HG03108 (cell line): ENCODE data around the gene GPR87.

Source experiments
- ATAC-seq: cut with Tn5 transposase; IDR thresholded peaks from one replicate; pipeline ENCODE4 v1.9.1; 2021; ENCODE audit warnings: moderate library complexity; ENCODE audit not compliant: unreplicated experiment

The GPR87 gene

DNA sequence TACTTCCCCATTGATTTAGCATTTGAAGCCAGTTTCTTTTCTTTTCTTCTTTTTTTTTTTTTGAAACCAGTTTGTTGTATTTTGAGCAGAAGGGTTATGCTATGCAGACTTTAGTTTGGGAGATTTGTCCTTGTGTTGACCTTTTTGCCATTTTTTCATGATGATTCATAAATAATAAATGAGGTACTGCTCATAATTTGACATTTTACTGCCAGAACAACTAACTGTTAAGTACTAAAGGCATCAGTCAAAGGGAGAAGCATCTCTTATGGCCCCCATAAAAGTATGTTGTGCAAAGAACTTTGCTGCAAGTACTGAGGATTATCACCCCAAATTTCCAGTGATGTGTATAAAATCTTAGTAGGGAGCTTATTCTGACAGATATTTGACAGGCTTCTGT is 1.7 kb upstream of the GPR87 start:
- no peak for ATAC-seq

DNA sequence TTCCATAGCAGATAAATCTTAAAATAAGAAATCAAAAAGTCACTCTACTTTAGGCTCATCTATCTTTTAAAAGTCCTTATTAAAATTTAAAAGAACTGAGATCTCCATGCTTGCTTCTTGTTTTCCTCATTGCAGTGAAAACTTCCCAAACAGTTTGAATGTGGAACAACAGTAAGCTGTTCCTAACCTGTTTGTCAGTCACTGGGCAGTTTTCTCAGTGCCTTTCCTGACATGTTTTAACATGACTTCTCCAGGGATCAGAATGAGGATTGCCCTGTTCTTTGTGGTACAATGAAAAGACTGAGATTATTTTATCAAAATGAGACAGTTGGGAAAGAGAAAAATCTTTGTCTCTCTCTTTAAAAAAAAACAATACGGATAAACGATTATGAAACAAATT is 774 bp downstream of the GPR87 start:
- ATAC-seq = no peak

DNA sequence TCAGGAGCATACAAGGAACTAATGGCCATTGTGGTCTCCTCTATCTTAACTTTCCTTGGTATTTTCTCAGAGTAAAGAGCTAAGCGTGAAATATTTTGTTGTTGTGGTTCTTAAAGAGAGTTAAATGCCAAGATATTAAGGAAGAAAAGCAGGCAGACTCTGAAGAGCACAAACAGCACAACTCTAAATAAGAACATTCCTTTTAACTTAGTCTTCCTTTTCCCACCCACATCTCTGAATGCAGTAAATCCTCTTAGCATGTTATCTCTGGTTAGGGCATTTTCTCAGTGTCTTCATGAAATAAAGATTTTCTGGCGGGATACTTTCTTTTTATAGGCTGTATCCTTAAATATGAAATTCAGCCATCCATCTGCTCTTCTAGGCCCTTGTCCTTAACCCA is 1.5 kb downstream of the GPR87 start:
- no peak for ATAC-seq

DNA sequence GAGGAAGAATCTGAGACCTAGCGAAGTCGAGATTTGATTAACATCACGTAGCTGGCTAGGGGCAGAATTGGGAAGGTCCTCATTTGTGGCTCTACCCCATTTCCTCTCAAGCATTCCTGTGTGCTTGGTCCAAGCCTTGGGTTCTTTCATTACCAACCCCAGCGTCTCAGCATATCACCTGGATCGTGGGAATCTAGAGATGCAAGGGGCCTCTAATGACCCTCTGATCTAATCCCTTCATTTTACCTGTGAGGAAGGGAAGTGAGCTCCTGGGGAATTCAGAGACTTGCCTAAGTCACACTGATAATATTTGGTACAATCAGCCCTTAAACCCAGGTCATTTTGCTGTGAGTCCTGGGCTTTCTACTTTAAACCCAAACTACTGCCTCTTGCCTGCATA is 2.0 kb downstream of the GPR87 start:
- ATAC-seq = no peak

DNA sequence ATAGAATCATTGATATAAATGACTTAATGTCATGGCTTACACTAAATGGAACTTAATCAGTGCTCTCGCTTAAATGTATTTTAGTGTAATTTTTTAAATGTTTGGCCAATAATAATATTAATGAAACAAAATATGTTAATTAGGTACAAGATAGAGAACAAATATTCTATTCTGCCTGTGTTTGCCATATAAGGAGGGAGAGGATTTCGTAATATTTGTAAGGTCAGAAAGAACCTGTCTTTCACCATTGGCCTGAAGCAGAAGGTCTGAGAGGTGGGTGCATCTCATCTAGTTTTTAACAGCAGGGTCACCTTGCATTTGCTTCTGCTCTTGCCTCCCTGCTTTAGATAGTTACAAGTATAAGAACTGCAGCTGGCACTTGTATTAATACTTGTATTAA is 2.5 kb downstream of the GPR87 start:
- no peak for ATAC-seq

DNA sequence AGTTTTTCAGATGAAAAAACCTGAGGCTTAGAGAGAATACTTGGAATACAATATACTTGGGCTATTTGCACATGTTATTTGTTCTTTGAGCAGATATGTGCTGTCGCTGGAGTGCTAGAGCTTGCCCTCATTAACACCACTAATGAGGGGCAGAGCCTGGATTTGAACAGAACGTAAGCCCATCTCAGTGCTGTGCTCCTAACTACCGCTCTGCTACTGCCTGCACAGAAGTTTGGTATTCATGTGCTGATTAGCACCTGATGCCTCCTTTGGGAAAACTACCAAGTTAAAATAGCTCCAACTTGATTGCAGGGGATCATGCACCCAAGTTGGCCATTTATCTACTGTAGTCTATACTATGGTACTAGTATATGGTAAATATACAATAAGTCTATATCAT is 3.6 kb downstream of the GPR87 start:
- ATAC-seq = no peak

DNA sequence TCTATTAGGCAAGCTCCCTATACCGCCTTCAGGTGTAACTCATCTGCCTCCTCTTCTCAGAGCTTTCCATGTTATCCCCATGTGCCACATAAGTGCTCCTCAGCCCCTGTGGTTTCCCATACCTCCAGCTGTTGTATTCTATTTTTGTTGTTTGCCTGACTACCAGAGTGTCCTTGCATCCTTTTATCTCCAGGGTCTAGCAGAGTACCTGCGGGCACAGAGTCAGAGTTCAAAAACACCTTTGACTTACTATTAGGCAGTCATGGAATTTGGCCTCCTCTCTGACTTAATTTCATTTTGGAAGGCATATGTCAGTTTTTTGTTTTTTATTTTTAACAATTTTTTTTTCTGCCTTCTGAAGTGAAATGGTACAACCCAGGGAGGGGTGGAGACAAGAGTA is 7.1 kb downstream of the GPR87 start:
- no peak for ATAC-seq

DNA sequence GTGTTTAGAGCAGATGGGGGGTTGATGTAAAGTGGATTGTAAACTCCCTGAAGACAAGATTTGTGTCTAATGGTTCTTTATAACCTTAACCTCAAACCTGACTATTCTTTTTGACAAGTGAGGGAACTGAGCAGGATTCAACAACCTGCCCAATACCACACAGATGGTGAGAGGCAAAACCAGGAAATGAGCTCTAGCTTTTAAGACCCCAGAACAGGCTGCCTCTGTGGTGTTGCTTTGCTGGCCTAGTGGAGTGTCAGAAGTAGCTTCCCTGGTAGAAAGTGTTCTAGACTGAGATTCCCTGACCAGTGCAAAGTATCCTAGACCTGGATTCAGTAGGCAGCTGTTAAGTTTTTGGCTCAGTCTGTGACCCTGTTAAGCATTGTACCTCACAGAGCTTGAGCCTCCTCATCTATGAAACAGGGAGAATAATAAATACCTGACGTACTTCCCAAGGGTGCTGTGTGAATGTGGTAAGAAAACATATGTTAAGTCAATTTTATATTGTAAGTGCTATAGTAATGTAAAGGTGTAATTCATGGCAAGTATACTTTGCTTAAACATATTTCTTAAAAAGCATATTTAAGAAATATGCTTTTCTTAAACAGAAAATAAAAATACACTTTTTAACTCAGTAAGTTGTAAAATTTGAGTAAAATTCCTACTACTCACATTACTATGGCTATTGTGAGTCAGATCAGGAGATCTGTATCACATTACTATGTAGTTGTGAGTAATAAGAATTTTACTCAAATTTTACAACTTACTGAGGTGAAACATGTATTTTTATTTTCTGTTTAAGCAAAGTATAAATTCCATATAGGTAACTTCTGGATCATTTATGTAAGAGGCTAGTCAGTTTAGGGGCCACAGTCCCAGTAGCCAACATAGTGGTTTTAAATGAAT is 8.8 kb downstream of the GPR87 start:
- ATAC-seq = no peak

DNA sequence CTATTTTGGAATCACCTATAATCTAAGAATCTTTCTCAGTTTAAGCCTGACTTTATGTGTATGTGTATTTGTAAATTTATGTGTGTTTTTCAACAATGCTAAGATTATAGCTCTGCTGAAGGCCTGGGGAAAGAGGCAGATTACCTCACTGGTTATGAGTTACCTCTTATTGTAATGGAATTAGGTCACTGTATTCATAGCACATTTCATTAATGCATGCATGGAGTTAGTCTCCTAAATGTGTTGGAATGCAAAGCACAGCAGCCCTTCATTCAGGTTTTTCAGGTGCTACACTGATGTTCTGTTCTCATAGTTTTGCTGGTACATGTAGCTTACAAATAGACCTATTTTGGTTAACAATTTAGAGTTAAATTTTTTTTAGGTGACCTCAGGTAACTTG is 9.5 kb downstream of the GPR87 start:
- no peak for ATAC-seq

DNA sequence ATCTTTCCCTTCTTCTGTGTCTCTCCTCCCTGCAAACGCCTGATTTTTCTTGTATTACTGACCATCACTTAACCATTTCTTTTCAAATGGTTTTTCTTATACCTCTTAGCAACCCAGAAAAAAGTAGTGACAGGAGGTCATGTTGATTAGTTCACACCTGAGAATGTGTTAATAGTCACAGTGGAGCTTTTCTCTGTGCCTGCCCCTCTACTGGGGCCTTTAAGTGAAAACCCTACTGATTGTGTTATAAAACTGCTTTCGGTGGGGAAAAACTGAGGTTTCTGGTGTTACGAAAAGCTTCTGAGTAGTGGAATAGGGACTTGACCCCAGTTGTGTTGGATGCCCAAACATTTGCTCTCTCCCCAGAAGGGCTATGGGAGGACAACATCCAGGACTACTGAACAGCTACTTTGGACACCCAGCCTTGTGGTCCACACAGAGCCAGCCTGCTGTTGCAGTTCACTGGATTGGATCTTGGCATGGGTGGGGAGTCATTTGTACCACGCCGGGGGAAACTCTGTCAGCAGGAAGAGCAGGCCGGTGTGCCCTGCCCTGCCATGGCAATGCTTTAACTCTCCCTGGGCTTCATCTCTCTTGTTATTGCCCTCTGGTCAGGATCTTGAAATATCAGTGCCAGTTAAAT is 10.3 kb downstream of the GPR87 start:
- ATAC-seq = no peak

DNA sequence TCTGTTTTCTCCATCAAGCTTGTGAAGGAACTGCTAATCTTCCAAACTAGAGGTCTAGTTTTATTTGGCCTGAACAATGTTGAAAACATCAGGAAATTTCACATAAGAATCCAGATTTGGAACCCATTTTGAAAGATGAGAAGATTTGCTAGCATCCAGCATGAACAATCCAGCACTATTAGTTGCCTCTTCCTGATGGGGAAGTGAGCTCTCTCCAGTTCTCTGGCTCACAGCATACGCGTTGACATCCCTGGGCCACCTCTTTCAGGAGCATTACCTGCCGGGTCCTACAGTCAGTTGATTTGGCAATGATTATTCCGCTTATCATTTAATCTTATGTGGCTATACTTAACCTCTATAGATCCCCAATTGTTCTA is 10.9 kb downstream of the GPR87 start:
- no peak for ATAC-seq

DNA sequence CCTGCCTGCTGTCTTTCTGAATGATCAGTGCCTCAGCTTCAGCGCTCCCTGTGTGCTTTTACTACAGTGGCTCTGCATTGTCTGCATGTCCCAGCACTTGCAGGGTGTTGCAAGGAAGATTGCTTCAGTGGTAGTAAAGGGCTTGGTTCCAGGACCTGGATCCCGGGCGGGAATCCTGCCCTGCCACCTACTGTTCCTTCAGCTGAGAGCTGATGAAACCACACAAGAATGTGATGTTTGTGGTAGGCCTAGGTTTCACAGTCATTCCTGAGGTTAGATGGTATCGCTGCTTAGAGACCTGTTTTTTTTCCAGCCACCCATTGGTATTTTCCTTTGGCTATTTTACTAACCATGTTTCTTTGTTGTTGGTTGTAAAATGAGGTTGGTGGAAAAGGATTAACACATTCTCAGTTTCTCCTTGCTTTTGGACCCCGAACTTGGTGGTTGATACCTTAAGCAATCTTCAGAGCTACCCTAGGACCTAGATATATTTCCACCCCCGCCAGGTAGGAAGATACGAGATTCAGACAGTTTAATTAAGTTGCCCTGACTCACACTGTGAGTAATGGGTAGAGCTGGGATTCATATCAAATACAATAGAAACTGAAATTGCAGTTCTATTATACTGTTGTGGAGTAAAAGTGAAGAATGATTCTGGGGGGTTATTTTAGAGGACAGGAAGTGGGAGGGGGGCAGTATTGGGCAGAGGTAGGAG is 11.4 kb downstream of the GPR87 start:
- no peak for ATAC-seq

DNA sequence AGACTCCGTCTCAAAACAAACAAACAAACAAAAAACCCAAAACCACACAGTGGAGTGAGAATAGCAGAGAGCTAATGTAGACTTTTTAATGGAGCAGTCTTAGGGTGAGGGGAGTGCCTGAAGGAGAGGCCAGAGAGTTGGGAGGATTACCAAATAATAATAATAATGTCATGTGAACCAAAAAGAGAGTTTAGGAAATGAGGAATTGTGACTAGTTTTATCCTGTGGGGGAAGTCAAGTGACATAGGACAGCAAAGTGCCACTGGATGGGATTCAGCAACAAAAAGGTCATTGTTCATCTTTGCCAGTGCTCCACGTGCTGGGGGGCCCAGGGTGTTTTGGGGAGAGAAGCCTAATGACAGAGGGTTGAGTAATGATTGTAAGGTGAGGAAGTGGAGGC is 12.9 kb downstream of the GPR87 start:
- ATAC-seq = no peak

DNA sequence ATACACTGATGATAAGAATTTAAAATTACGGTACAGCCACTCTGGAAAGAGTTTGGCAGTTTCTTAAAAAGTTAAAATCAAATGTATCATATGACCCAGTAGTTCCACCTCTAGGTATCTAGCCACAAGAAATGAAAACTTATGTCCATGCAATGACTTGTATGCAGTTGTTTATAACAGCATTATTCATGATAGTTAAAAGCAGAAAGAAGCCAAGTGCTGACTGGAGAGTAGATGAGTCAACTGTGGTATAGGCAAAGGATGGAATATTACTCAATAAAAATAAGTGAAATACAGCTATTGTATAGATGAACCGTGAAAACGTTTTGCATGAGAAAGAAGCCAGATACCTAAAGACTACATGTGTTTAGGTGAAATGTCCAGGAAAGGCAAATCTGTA is 14.8 kb downstream of the GPR87 start:
- ATAC-seq = no peak

DNA sequence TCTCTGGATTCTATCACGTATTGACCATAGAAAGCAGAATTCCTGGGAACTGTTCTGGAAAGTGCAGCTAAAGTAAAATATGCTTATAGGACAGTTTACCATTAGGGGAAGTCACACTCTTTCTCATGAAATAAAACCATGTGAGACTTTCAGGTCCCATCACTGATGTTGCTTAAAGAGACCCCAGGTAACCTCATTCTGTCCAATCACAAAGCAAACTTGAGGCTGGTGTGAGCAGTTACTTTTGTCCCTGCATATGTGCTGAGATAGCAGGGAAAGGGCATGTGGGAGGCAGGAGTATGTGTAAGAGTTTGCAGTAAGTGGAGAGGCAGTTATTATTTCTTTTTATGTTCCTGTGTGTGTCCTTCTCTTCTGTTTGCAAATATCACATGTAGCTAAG is 16.1 kb downstream of the GPR87 start:
- no peak for ATAC-seq

DNA sequence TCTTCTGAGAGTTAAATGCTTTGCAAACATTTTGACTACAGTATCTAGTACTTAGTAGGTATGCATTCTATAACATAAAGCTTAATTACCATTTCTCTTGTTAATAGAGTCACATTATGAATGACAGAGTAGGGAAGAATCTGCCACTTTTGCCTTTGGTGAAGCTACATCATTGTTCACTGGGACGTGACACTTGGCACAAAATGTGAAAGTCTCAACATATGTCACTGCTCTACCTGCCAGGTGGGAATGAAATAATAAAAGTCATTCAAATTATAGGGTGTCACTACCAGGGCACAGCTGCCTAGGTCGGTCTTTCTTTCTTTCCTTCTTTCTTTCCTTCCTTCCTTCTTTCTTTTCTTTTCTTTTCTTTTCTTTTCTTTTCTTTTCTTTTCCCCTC is 17.6 kb downstream of the GPR87 start:
- no peak for ATAC-seq

DNA sequence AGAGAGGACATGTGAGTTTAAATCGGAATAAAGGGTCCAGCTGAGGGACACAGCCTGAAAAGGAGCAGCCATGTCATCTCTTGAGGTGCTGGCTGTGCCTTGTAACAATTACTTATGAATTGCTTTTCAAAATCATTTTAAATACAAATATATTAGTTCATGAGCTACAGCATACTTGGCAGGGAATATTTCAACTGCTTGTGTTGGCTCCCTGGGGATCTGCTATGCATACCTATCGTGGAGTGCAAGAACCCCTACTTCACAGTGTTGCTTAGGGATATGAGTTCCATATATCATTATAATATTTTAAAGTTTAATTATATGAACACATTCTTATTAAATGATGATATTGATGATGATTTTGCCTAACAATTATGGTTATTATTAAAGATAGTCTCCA is 19.2 kb downstream of the GPR87 start:
- no peak for ATAC-seq

DNA sequence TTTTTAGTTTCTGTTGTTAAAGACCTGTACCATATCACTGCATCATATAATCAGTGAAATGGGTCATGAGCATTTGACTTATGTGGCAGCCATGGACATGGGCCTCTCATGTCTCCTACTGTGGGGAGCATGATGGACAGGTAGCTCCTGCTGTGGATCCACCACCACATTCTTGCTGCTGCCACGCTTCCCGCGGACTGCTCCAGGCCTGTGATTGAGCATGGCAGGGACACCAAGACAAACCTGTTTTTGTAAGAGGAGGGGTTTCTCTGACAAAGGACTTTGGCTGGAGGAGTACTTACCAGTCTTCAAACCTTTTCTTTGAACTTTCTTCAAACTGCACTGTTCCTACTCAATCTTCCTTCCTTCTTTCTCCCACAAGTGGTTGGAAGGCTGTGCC is 20.4 kb downstream of the GPR87 start:
- ATAC-seq = no peak

DNA sequence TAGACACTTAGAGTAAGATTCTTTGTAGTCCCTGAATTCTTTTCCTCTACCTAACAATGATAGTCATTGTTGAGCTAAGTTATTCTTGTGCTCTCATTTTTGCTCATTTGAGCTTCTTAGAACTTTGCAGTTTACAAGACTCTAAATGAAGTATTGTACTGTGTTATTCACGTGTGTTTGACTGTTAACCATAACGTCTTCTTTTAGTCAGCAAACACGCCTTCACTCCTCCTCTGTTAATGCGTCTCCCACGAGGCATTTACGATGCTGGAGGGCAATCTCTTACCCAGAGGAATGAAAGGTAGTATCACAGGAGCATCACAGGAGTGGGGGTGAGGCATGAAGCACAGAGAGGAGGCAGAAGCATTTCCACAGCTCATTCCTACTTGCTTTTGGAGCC is 23.5 kb downstream of the GPR87 start:
- ATAC-seq = no peak

DNA sequence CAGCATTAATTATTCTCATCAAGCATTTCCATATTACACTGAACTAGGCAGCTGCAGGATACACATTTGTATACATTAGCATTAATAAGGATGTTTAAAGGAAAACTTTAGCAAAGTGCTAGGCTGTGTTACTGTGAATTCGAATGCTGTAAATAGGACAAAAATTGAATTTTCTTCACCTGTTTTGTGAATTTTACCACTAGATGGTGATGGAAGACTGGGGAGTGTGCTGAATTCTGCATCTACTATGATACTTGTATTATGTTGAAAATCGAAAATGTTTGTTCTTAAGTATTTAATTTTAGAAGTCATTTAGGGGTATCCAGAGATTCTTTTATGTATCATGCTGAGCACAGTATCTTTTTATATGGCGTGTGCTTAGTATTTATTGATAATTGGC is 25.9 kb downstream of the GPR87 start:
- no peak for ATAC-seq

DNA sequence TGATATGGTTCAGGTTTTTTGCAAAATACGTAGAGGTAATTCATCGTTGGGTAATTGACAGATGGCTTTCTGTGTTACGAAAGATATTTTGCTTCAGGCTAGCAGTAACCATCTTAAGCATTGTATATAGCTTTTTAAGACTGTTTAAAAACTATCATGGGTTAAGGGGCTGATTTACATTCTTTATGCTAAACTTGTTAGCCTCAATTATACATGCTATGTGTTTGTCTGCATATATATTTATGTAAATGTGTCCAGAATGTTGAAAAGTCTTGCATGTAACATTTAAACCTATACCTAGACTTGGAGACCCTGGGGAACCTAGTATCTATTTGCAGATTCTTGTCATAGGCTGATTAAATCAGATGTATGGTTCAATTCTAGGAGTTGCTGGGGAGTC is 27.2 kb downstream of the GPR87 start:
- no peak for ATAC-seq

DNA sequence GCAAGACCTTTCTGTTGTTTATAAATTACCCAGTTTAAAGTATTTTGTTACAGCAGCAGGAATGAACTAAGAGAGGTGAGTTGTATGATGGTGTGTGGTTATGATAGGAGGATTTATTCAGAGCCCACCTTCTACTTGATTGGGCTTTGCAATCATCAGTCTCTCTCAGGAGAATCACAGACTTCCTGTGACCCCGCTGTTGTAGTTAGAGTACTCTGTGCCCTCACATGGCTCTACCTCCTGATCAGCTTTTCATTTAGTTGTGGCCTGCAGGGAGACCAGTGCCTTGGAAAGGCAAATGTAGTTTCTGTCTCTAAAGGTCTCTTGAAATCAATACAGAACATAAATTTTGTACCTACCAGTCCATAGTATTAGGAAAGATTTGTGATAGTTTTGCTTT is 30.7 kb downstream of the GPR87 start:
- no peak for ATAC-seq
